Peyer's patch (tissue), 4 donors: ENCODE measurements around the gene STEAP3.

Experiments
- CTCF ChIP-seq, 6 experiments: fragments of 450-650 bp in 4 of 6; fragments of 200-600 bp in 2 of 6; sonication (generic) in 1 of 6; IDR thresholded peaks; one replicate each; pipeline ENCODE4 v1.5.1; 2017 to 2019; ENCODE audit warnings: antibody characterized with exemption in 6 of 6, mild to moderate bottlenecking in 3 of 6, moderate library complexity in 1 of 6
- POLR2A ChIP-seq, 2 donors: fragments of 450-650 bp; IDR thresholded peaks; one replicate each; pipeline ENCODE4 v1.5.1; 2017; ENCODE audit warnings: antibody characterized with exemption in 2 of 2, mild to moderate bottlenecking in 2 of 2, moderate library complexity in 2 of 2

DNA sequence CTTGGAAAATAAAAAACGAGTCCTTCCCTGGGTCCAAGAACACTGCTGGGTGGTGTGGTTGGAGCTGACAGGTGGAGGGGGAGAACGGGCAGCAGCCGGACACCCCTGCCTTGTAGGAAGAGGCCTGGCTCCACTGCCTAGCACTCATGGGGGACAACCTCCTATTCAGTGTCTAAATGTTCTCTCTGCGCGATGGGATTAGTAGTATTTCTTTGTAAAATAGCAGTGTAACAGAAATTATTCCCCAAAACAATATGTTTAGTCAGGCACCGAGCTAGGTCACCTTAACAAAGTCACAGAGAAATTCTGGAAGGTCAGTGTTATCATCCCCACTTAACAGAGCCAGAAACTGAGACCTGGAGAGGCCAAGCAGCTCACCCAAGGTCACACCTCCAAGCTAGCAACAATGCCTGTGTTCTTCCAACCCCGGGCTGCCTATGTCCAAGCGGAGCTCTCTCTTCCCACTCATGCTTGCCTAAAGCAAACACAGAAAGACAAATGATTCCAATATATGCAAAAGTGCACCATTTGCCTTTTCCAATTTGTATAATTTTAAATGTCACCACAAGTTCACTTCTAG is 68.0 kb downstream of the STEAP3 start:
- no peak for TF ChIP-seq CTCF (IDR thresholded peaks at IDR 0.05)
- no peak for TF ChIP-seq POLR2A (IDR thresholded peaks at IDR 0.05)
